ENCODE measurements around the gene PDIA6. TPM values are rescaled to one million over a fixed set of nuclear protein-coding genes. Genes with fewer than 3 reads are reported as not detected.
"Not testable (repeated sequence)": the region's sequence is repeated elsewhere in the genome, so short reads cannot be mapped to it uniquely, and the experiment has no call there.

The PDIA6 gene
- total RNA-seq, 1 donor from 2014 or later = 125 TPM

DNA sequence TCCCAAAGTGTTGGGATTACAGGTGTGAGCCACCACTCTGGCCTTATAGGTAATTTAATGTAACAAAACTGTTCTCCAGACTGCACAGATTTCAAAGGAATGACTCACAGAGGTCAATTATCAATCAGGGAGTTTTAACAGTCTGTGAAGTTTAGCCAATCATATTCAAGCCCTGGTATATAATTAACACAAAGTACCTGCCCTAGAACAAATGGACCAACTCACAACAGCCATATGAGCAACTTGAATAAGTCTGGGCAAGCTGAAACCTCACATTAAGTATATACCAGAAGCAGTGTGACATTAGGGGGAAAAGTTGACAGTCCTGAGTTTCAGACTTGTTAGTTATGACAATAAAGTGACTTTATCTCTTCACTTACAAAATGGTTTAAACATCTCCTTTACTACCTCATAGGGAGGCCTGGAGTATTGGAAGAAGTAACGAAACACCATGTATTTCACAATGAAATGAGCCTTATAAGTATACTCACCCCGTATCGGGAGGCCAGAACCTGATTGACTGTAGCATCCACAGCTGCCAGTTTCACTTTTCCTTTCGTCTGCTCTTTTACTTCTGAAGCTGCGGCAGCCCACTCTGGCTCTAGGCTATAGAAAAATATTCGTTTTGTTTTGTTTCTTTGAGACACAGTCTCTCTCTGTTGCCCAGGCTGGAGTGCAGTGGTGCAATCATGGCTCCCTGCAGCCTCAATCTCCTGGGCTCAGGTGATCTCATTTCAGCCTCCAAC, 22.2 kb downstream of the PDIA6 start:
- no peak for DNase-seq (ENCODE audit: missing footprints)
- intact Hi-C loops (cut with DNase I) = no loop called here
- ATAC-seq = no peak

DNA sequence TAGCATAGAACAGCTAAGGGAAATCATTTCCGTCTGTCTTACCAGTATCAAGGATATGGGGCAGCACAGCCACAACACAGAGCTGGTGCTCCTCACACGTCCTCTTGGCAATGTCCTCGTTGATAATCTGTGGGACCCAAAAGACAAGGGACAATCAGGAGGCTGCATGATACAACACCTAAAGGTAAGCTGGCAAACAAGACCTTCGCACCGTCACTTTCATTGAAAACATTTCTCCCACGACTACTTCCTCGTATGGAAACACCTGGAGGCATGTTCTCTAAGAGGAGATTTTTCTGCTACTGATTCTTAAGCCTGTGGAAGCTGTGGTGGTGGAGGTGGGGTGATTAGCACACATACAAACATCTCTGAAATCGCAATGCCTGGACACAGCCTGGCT, 23.7 kb downstream of the PDIA6 start:
- ATAC-seq = no peak
- intact Hi-C loops (cut with DNase I) = no loop called here
- DNase-seq (ENCODE audit: missing footprints) = no peak

DNA sequence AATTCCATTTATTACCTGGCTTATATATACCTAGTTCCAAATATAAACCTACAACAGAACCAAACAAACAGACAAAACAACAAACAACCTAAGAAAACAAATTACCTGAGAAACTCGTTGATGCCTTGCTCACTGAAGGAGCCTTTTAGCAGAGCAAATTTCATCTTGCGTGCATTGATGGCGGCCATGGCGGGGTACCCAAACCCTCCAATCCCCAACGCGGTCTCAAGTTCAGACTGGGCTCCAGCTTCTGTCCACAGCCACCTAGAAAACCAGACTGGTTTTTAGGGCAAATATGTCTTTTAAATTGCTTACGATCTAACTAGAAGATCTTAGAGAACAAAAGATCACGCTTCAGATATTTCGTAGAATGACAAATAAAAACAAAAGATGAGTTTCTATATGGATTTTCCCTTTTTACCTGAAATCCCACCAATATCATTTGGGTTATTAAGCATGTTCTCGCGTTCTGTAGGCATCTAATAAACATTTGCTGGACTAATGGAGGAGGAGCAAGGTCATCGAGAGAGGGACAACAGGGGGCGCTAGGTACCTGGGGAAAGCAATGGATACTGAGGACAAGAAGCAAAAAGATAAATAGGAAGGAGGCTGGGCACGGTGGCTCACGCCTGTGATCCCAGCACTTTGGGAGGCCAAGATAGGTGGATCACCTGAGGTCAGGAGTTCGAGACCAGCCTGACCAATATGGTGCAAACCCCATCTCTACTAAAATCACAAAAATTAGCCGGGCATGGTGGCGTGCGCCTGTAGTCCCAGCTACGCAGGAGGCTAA, 25.2 kb downstream of the PDIA6 start:
- DNase-seq (ENCODE audit: missing footprints) (no peak), ATAC-seq (no peak)
- intact Hi-C loops (cut with DNase I) = no loop called here

DNA sequence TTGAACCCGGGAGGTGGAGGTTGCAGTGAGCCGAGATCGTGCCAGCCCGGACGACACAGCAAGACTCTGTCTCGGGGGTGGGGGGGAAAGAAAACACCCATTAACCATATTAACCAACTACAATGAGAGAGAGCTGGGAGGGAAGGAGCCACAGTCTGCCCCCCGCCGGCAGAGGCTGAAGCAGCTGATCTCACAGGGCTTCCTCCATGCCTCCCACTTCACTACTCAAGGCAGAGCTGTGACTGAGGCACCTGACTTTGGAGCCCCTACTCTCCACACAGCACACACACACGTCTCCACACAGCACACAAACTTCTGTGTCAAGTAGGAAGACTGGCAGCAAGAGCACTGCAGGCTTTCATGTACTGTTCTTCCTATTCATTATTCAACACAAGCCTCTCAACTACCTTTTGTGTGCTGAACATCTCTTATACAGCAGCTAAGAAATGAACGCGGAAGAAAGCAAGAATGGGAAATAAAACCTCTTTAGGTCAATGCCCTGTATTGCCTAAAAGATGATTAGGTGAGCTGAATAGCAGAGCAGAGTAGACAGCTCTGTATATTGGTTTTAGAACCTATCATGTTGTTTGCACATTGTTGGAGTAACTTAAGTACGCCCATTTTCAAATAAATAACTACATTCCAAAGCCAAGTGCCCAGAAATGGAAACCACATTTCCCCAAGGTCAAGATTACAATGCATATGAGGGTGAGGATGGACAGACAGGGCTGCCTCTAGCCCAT, 26.2 kb downstream of the PDIA6 start:
- intact Hi-C loops (cut with DNase I) = no loop called here
- ATAC-seq (no peak), DNase-seq (ENCODE audit: missing footprints) (no peak)

DNA sequence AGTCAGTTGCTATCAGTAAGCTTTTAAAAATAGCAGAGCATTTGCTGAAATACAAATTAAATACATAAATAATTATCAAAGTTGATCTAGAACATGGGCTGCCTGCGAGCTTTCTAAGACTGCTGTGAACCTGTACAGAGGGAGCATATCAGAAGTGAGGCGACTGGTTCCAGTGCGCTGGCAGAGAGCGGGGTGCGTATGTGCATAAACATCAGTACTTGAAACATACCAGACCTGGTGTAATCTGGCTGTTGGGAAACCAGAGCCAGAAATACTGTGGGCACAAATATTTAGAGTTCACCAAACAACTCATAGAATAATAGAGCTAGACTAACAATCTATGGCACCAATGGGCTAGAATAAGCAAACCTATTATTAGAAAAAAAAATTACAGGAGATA, 27.3 kb downstream of the PDIA6 start:
- ATAC-seq (peak; percentile 84), DNase-seq (ENCODE audit: missing footprints) (no peak)
- intact Hi-C loops (cut with DNase I) = no loop called here

DNA sequence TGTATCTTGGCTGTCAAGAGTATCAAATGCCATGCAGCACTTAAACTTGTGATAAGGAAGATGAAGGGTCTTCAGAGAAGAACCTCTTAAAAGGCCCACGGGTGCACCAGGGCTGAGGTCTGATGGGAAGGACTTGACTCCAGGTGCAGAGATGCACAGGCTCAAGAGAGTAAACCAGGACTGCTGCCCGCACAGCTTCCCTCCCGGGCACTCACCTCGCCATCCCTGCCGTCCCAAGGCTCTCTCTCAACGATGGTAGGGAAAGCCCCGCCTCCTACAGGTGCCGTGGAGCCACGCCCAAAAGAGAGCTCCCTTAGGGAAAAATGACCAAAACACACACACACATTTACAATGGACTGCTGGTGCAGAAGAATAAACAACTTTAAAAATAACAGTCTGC, 27.9 kb downstream of the PDIA6 start:
- DNase-seq (ENCODE audit: missing footprints) = no peak
- intact Hi-C loops (cut with DNase I) = no loop called here
- no peak for ATAC-seq

DNA sequence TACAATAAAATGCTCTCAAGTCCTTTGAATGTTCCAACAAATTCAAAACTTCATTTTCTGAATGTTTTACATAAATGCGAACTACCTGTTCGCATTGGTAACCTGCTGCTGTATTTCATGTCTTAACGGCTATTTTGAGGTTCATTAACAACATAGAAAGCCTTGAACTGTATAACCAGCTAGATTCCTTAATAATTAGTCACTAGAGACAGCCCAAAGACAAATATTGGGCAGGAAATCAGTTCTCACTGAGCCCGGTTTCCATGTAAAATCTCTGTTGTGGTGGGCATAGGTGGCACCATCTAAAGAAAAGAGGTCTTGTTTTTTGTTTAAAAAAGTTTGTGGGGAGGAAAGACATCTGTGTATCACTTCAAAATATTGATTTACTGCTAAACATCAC, 29.2 kb downstream of the PDIA6 start:
- no peak for ATAC-seq
- intact Hi-C loops (cut with DNase I) = no loop called here
- DNase-seq (ENCODE audit: missing footprints) = no peak

DNA sequence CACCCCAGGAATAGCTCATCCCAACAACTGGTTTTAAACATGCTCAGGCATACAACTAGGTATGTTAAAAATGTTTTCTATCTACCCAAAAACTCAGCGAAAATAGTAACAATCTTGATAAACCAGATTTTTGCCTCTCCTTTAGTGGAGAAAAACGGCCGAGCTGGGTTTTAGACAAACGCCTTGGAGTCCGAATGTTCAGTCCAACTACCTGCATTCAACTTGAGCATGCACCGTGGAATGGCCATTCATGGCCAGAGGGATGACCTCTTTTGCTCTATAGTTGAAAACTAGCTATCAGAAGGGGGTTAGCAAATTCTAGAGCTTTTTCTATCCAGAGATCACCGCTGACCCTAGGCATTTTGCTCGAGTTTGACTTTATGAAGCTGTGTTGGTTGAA, 30.8 kb downstream of the PDIA6 start:
- intact Hi-C loops (cut with DNase I) = no loop called here
- ATAC-seq (no peak), DNase-seq (ENCODE audit: missing footprints) (no peak)

DNA sequence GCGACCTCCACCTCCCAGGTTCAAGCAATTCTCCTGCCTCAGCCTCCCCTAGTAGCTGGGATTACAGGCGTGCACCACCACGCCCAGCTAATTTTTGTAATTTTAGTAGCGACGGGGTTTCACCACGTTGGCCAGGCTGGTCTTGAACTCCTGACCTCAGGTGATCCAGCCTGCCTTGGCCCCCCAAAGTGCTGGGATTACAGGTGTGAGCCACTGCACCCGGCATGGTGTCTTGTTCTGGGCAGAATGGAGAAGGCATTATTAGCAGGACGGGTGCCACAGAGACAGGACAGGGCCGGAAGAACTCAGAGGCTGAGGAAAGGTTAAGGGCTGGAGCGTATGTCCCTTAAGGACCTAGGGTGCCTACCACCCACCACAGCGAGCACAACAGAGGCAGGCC, 31.8 kb downstream of the PDIA6 start:
- DNase-seq (ENCODE audit: missing footprints); ATAC-seq; intact Hi-C loops (cut with DNase I): not testable (repeated sequence)

DNA sequence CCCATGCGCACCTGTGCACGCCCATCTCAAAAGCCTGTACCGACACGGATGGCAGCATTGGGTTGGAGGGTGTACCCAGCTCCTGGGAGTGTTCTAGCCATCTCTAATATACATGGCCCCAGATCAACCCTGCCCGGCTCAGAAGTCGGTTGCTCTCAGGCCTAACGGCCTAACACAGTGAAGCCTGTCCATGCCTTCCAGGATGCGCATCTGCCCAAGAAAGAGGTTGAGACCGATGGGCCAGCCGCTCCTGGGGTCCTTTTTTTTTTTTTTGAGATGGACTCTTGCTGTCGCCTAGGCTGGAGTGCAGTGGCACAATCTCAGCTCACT, 32.1 kb downstream of the PDIA6 start:
- DNase-seq (ENCODE audit: missing footprints) (no peak), ATAC-seq (no peak)
- intact Hi-C loops (cut with DNase I) = no loop called here

DNA sequence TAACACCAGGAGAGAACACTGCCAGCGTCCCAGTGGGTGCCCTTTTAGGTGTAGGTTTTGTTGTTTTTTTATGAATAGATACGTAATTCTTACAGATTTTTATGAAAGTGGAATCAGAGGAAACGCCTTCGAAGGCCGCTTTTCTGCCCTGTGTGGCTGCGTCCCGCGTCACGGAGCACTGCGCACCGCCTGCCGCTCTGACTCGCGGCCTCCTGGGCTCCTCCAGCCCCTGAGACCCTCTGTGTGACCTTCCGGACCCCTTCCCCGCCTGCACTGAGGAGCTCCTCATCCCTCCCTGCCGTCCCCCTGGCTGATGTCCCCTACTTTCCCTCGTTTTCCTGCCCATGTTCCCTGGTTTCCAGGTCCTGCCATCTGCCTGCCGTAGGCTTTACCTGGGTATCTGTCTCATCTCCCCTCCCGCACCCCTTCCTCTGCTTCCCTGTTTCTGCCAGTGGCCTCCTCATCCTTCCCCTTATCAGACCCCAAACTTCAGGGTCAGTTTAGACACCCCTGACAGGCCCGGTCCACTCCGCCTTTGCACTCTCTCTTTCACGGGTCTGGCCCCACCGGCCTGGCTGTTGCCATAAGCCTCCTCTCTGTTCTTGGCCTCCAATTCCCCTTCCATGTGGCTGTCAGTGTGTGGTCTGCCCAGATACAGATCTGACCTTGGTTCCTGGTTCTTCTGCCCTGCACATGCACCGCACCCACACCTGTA, 32.7 kb downstream of the PDIA6 start:
- ATAC-seq (no peak), DNase-seq (ENCODE audit: missing footprints) (no peak)
- intact Hi-C loops (cut with DNase I) = no loop called here

DNA sequence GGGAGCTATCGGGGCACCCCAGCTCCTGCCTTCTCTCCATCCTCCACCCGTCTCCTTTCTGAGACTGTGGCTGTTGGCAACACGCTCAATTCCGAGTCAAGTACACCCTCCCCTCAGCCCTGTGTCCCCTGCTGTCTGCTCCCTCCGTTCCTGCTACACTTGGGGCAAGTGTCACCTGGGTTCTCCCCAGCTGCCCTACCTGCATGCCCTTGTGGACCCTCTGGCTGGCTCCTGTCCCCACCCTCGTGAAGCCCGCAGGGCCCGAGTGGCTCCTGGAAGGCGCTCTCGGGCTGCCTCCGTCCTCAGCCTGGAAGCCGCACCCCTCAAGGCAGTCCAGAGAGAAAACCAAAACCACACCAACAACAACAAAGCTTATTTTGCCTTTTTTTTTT, 33.9 kb downstream of the PDIA6 start:
- DNase-seq (ENCODE audit: missing footprints) (no peak), ATAC-seq (no peak)
- intact Hi-C loops (cut with DNase I) = no loop called here

DNA sequence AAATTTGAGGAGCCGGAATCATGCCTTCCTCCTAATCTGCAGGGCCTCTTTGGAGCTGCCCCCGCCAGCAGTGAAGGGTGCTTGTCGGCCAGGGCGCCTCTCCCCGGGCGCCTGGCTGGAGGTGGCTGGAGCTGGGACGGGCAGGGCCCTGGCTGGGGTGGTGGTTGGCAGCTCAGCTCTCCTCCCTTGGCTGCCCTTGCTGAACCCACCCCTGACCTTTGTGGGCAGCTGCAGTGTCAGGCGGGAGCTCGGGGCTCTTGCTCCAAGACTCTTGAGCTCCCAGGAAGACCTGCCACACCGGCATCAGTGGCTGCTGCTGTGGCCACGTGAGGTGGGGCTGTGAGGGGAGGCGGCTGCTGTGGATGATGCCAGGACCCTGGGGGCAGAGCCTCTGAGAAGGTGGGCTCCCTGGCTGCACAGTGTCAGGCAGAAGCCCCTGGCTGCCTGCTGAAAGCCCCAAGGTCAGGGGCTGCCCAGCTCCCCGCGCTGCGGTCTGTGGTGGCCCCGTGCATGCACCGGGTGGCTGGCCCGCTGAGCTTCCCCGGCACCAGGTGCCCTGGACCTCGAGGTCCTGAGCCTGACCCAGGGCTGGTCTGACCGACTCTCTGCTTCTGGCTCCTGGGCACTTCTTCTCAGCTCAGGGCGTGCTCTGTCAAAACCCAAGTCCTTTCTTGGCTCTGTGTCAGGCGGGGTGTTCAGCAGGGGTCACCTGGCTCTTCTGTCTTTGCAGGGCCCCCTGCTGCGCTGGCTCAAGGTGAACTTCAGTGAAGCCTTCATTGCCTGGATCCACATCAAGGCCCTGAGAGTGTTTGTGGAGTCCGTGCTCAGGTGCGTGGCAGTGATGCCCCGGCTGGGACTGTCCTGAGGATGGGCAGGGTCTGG, 34.5 kb downstream of the PDIA6 start:
- intact Hi-C loops (cut with DNase I) = no loop called here
- DNase-seq (ENCODE audit: missing footprints) (no peak), ATAC-seq (peak; percentile 32)

DNA sequence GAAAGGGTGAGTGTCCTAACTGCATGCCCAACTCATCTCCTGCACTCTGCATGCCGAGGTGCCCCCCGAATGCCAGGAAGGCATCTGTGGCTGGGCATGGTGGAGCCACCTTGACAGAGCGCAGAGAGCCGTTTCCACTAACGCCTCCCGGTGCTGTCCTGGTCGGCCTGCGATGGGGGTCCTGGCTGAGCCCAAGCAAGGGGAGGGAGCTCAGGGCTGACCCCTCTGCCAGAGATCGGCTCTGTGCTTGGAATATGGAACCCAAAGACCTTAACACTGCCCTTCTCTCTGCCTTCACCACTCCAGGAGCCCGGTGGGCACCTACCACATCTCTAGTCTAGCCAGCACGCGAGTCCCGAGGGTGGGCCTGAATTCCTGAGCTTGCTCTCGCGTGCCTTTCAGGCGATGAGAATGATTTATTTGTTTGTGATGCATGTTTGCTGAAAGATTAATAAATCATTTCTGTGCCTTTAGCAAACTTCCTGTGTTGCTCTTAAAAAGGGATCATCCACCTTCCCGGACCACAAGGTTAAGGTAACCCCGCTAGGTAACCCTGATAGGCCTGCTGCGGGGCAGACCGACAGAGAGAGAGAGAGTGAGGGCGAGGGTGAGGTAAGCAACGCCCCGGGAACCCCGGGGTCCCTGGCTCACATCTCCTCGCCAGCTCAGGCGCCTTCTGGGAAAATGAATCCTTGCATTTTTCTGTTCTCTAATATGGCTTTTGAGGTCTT, 35.3 kb downstream of the PDIA6 start:
- DNase-seq (ENCODE audit: missing footprints) (no peak), ATAC-seq (no peak)

DNA sequence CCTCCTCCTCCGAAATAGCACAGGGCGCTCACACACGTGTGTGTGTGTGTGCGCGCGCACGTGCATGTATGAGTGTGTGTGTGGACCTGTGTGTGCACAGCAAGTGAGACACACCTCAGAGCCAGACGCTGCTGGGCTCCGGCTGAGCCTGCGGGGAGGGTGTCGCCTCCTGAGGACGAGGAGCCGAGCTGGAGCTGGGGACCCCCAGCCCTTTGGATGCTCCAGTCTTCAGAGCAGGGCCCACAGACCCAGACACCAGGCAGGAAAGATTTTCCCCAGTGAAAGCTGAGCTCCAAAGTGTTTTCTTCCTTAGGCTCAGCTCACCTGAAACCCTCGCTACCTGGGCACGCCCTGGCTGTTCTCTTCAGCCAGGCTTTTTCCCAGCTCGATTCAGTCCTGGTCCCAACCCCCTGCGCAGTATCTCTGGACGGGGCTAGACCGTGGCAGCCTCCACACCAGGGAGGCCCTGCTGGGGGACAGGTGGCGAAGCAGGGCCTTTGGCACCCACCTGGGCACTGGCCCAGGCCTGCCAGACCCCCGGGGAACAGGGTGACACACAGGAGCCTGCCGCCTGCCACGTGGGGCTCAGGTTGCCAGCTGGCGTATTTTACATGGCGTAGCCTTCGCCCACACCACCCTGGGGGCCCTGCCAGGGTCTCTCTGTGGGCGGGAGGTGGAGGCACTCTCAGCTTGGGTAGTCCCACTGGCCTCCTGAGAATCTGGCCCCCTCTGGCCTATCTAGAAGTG, 36.2 kb downstream of the PDIA6 start:
- ATAC-seq (no peak), DNase-seq (ENCODE audit: missing footprints) (no peak)
- intact Hi-C loops (cut with DNase I) = no loop called here

More for the DNA sequence above, 35.3 kb downstream of the PDIA6 start:
- intact Hi-C loops (cut with DNase I) = no loop called here

DNA sequence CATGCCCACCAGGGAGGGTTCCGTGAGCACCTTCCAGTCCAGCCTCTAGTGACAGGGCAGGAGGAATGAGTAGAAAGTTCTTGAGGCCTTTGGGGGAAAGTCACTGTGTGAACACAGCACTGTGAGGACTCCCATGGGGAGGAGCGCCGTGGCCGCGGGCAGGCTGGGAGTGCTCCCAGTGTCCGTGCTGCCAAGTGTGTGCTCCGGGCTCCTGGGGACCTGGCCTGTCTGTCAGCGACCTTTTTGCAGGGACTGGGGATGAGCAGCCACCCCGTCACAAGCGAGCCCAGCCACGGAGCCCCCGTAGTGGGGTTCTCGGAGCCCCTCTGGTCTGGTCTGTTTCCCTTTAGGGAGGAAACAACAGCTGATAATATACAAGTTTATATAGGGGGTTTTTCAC, 36.8 kb downstream of the PDIA6 start:
- ATAC-seq (no peak), DNase-seq (ENCODE audit: missing footprints) (no peak)
- intact Hi-C loops (cut with DNase I) = no loop called here
